Loucy (cell line): Measurements from ENCODE around the gene TMSB4X.

ENCODE experiments used
- H2AFZ ChIP-seq: fragments of 200-600 bp; sonication (generic); 2 replicates; pipeline ENCODE4 v1.6.0; 2016; ENCODE audit warnings: antibody characterized with exemption, mild to moderate bottlenecking, low read length, moderate library complexity
- H3F3A ChIP-seq: fragments of 200-600 bp; 2 replicates; pipeline ENCODE4 v1.6.0; 2016; ENCODE audit warnings: antibody characterized with exemption, low read depth, mild to moderate bottlenecking
- H3K27me3 ChIP-seq: fragments of 200-600 bp; sonication (generic); 2 replicates; pipeline ENCODE4 v1.6.1; 2014; ENCODE audit warnings: low read length, mild to moderate bottlenecking; ENCODE audit not compliant: insufficient read depth, poor library complexity, severe bottlenecking
- H3K36me3 ChIP-seq: fragments of 200-600 bp; sonication (generic); 2 replicates; pipeline ENCODE4 v1.6.1; 2016; ENCODE audit warnings: low read length; ENCODE audit not compliant: insufficient read depth
- H3K4me1 ChIP-seq: fragments of 200-600 bp; sonication (generic); 2 replicates; pipeline ENCODE4 v1.5.1; 2014; ENCODE audit warnings: low read length, mild to moderate bottlenecking; ENCODE audit not compliant: insufficient read depth, poor library complexity, severe bottlenecking
- H3K4me2 ChIP-seq: fragments of 200-600 bp; sonication (generic); 2 replicates; pipeline ENCODE4 v1.6.0; 2014; ENCODE audit warnings: antibody characterized with exemption, low read length, low read depth, mild to moderate bottlenecking; ENCODE audit not compliant: poor library complexity, severe bottlenecking
- H3K4me3 ChIP-seq: fragments of 200-600 bp; sonication (generic); 2 replicates; pipeline ENCODE4 v1.5.1; 2014; ENCODE audit warnings: low read length, mild to moderate bottlenecking, mixed read lengths; ENCODE audit not compliant: poor library complexity, severe bottlenecking
- H3K79me2 ChIP-seq: fragments of 200-600 bp; sonication (generic); 2 replicates; pipeline ENCODE4 v1.6.1; 2014; ENCODE audit warnings: low read length; ENCODE audit not compliant: insufficient read depth
- H3K9ac ChIP-seq: fragments of 200-600 bp; sonication (generic); 2 replicates; pipeline ENCODE4 v1.6.0; 2014; ENCODE audit warnings: mild to moderate bottlenecking, low read depth, low read length, moderate library complexity; ENCODE audit not compliant: poor library complexity, severe bottlenecking
- H3K9me2 ChIP-seq: fragments of 200-600 bp; sonication (generic); replicated peaks from 2 replicates; pipeline ENCODE4 v1.6.1; 2016; ENCODE audit warnings: low read depth, low read length, mixed read lengths
- H3K9me3 ChIP-seq: fragments of 200-600 bp; sonication (generic); 2 replicates; pipeline ENCODE4 v1.6.1; 2014; ENCODE audit warnings: mild to moderate bottlenecking, antibody characterized with exemption, low read length, low read depth; ENCODE audit not compliant: insufficient read depth
- H4K20me1 ChIP-seq: fragments of 200-600 bp; sonication (generic); 2 replicates; pipeline ENCODE4 v1.6.0; 2014; ENCODE audit warnings: antibody characterized with exemption, low read length, mild to moderate bottlenecking; ENCODE audit not compliant: insufficient read depth, poor library complexity, severe bottlenecking
- CTCF ChIP-seq: fragments of 200-600 bp; sonication (generic); conservative IDR thresholded peaks from 2 replicates; pipeline ENCODE4 v1.5.1; 2014; ENCODE audit warnings: mild to moderate bottlenecking, antibody characterized with exemption, low read length
- EZH2phosphoT487 ChIP-seq: fragments of 200-600 bp; IDR thresholded peaks from 2 replicates; pipeline ENCODE4 v1.6.1; 2018; ENCODE audit warnings: antibody characterized with exemption, mild to moderate bottlenecking, moderate library complexity, borderline replicate concordance

The TMSB4X gene

DNA sequence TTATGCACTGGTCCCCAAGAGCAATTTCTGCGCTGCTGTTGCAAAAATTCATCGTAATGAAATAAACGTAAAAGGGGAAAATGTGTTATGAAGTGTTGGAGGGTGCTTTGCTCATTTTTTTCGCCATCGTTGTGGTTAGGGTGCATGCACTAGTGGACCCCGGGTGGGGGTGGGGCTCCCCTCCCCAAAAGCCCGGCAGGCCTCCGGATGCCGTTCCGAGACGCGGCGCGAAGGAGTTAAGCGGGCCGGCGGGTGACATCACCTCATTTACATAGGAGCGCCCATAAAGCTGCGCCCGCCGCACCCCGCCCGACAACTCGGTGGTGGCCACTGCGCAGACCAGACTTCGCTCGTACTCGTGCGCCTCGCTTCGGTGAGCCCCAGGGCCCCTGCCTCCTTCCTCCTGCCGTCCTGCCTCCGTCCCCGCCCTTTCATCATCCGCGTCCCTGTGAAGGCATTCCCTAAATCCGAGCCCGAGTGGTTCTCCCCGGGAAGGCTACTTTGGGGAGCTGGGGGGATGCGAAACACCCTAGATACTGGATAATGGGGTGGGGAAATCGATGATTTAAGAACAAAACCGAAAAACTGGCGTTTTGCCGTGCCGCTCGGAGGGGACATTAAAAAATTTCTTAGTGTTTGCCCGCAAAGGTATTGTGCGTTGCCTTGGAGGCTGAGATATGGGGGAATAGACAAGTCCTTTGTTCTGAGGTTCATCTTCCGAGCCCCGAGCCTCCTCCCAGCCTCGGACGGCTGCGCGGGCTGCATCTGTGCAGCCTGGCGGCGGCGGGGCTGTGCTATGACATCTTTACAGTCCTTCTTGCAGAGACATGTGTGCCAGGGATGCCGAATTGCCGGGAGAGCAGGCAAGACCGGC lies at the start of gene TMSB4X:
Gene TMSB4X, plus strand, starts transcription at position 315 of the 874 bp plus-strand sequence.
- peaks cover 26% of the 10 kb centered on the region for H3K4me1 ChIP-seq
- no peaks in the 10 kb centered on the region for H3K9me2 ChIP-seq
- peak within 1 kb of the TSS; percentile 100 for H3K9ac ChIP-seq
- peaks cover 94% of the 10 kb centered on the region for H3K79me2 ChIP-seq
- H3F3A ChIP-seq, result peaks cover 12% of the 10 kb centered on the region
- H2AFZ ChIP-seq, result no peak within 1 kb of the TSS
- H3K36me3 ChIP-seq, result peaks cover 28% of the 10 kb centered on the region
- H3K4me2 ChIP-seq, result peak within 1 kb of the TSS; percentile 92
- H3K4me3 ChIP-seq, result peak within 1 kb of the TSS; percentile 89
- peaks cover 18% of the 10 kb centered on the region for H4K20me1 ChIP-seq
- peaks cover 25% of the 10 kb centered on the region for H3K27me3 ChIP-seq
- TF ChIP-seq EZH2phosphoT487, result no peak
- no peak for TF ChIP-seq CTCF
- no peaks in the 10 kb centered on the region for H3K9me3 ChIP-seq

DNA sequence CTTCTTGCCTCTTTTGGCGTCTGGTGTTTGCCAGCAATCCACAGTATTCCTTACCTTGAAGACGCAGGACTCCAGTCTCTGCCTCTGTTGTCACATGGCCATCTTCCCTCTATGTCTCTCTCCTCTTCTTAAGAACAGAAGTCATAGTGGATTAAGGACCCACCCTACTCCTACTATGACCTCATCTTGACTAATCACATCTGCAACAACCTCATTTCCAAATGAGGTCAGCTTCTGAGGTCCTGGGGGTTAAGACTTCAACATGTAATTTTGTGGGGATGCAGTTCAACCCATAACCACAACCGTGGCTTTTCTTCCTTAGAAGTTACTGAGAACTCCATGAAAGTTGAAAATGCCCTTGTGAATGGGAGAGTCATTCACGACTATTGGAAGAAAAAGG lies 45.2 kb upstream of the TMSB4X start:
- H3K9me2 ChIP-seq, result no peaks in the 10 kb centered on the region
- no peak overlapping the region for H2AFZ ChIP-seq
- H3K9me3 ChIP-seq, result no peaks in the 10 kb centered on the region
- H3K4me1 ChIP-seq, result no peaks in the 10 kb centered on the region
- H3K27me3 ChIP-seq, result no peaks in the 10 kb centered on the region
- no peak overlapping the region for H3K4me2 ChIP-seq
- H3K36me3 ChIP-seq, result no peaks in the 10 kb centered on the region
- no peaks in the 10 kb centered on the region for H3F3A ChIP-seq
- no peak overlapping the region for H3K9ac ChIP-seq
- no peaks in the 10 kb centered on the region for H3K79me2 ChIP-seq
- H4K20me1 ChIP-seq, result no peaks in the 10 kb centered on the region
- TF ChIP-seq EZH2phosphoT487, result no peak
- TF ChIP-seq CTCF, result no peak
- H3K4me3 ChIP-seq, result no peak overlapping the region

GRCh38 chrX:12930150-12930549 lies 44.8 kb upstream of the TMSB4X start:
- Histone ChIP-seq H3K9me2 (no peaks in the 10 kb centered on the region), H3K9me3 (no peaks in the 10 kb centered on the region), H3K79me2 (no peaks in the 10 kb centered on the region), H3K4me1 (no peaks in the 10 kb centered on the region), H3K4me3 (no peak overlapping the region), H3K4me2 (no peak overlapping the region), H3F3A (no peaks in the 10 kb centered on the region), H2AFZ (no peak overlapping the region), H3K27me3 (no peaks in the 10 kb centered on the region), H3K9ac (no peak overlapping the region), H3K36me3 (no peaks in the 10 kb centered on the region), H4K20me1 (no peaks in the 10 kb centered on the region)
- no peak for TF ChIP-seq CTCF
